GF-D8 (cell line): ENCODE data around the gene SLC16A7.

Experiments
- DNase-seq: peaks from one replicate; lab custom pipeline; 2025; lab: John Stamatoyannopoulos, UW

SLC16A7 gene

DNA sequence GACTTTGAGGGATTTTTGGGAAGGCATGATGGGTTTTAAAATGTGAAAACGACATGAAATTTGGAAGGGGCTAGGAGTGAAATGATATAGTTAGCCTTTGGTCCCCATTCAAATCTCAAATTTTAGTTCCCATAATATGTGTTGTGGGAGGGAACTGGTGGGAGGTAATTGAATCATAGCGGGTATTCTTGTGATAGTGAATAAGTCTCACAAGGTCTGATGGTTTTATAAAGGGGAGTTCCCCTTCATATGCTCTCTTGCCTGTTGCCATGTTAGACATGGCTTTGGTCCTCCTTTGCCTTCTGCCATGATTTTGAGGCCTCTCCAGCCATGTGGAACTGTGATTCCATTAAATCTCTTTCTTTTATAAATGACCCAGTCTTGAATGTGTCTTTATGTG is 72.8 kb downstream of the SLC16A7 start:
- DNase-seq: no peak

DNA sequence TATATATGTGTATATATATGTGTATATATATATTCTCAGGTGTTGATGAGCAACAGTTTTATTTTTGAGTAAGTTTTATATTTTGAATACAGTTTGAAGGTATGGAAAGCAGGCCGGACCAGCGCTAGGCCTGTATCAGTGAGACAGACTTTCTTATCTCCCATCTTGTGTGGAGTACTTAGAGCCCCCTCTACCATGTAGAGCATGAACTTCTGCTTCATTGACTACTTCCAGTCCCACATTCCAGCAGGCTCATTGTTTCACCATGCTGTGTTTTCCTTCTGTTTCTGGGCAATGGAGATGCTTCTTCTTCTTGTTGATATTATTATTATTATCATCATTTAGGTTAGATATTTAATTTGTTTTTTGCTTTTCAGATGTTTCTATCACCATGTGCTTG is 76.4 kb downstream of the SLC16A7 start:
- DNase-seq: no peak

DNA sequence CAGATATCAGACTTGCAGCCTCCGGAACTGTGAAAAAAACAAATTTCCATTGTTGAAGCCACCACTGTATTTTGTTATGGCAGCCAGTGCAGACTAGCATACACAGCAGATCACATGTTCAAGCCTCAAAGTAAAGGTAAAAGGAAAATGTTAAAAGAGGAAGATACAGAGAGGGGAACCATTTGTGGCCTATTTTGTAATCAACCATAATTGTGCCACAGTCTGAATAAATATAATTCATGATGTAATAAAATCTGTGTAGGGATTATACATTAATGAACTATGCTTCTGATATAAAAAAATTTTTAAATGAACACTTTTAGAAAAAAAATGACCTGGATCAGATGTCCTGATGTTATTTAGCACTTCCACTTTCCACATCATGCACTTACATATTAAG is 79.6 kb downstream of the SLC16A7 start:
- DNase-seq: peak; percentile 60

DNA sequence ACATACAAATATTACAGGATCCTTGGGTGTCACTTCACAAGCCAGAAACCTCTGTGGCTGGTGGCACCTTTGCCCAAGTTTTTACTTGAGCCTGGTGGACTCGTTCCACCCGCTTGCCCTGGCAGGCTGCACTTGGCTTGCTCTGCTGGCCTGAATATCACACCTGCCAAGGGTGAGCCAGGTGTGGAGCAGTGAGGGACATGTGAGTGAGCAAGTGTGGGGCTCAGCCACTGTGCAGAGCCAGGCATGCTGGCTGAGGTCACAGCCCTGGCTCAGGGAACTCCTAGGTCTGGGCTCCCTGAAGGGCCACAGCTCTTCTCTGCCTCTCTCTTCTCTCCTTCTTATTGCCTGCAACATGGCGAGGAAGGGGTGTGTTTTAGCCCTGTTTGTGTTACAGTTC is 82.0 kb downstream of the SLC16A7 start:
- DNase-seq: no peak

DNA sequence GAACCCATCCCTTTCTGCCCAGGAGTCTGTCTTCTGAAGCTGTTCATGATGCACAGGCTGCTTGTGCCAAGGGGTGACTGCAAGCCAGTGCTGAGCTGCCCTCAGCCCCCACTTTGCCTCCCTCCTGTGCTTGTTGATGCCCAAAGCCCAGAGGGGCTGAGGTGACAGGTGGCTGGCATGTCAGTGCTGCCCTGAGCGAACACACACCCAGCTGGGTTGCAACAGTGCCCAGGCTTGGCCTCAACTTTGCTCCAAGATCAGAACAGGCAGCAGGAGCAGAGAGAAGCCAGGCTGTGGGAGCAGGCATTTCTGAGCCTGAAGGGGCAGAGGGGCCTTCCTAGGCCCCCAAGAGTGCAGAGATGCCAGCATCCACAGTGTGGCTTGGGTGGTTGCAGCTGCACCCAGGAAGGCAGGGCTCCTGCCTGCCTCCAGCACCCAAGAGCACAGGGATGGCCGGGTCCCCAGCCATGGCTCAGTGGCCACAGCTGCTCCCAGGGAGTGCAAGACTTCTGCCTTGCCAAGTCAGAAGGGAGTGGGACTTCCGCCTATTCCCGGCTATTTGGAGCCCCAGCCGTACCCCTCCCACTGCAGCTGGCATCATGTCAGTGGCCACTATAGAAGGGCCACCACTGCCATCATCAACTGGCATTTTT is 83.1 kb downstream of the SLC16A7 start:
- DNase-seq: no peak

DNA sequence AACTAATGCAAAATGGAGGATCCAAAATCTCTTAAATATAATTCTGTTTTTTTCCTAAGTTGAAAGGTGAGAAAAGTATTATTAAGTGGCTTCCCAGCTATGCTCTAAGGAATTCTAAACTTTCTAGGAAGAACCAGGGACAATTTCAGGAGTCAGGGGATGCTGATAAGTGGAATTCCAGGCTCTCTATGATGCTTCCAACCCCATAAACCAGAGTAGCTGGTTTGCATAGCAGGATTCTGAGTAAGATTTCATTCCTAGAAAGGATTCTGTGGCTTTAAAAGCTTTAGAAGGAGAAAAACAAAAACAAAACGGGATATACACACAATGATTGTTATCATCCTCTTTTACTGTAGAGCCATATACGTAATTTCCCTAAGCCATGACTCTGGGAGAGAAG is 93.9 kb downstream of the SLC16A7 start:
- no peak for DNase-seq

DNA sequence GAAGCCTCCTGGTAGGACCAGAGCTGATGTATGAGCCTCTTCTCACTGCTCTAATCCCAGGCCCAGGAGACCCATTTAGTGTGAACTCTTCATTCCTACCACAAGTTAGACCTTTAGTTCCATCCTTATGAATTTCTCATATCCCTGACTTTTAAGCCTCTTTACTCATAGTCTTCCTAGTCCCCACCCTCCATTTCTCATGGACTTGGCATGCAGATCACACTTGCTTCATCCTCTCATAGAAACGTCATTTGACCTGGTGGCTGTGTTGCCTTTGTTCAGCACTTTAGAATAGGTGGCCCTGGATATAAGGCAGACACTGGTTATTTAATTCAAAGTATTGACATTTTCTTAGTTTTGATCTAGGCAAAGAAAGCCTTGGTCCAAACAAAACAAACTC is 99.5 kb downstream of the SLC16A7 start:
- no peak for DNase-seq

DNA sequence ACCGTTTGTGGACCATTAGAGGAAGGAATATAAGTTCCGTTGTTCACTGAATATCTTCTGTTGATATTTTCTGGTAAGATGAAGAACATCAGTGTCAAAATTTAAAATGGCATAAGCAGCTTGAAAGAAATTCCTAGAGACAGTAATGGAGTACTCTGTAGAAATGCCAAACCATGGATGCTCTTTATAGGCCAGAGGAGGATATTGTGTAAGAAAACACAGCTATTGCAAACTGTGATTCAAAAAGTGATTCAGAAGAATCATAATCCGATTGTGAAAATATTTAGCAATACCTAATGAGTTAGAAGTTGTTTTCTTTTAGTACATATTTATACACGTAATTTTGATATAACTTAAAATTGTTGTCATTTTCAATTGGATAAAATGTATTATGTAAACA is 102.8 kb downstream of the SLC16A7 start:
- DNase-seq: no peak

DNA sequence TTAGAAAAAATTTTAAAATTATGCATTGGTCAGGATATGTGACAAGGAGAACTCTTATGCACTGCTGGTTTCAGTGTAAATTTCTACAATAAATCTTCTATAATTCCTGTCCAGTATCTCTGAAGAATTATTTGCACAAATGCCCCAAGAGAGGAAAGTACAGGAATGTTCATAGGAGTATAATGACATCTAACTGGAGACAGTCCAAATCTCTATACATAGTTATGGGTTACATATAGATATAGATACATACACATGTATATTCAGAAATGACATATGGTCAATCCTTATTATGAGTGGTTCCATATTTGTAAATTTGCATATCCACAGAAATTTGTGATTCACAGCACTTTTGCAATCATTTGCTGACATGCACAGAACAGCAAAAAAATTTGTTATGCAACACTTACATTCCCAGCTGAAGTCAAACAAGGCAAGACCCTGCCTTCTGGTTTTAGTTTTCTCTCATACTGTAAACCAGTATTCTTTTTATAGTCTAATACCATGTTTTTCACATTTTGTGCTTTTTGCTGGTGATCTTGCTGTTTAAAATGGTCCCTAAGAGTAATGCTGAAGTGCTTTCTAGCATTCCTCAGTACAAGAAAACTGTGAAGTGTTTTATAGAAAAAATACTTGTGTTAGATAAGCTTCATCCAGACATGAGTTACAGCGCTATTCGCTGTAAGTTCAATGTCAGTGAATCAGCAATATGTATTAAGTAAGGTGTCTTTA is 103.8 kb downstream of the SLC16A7 start:
- no peak for DNase-seq

DNA sequence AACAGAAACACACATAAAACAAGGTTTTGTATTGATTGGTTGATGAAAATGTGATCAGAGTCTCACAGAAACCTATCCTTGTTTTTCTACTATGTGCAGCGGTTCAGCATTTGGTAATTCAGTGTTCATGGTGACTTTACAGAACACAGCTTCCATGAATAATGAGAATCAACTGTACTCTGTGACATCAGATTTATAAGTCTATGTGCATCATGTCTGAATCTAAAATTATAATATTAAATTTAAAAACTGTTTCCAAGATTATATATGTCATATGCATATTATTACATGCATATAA is 104.3 kb downstream of the SLC16A7 start:
- DNase-seq: no peak

DNA sequence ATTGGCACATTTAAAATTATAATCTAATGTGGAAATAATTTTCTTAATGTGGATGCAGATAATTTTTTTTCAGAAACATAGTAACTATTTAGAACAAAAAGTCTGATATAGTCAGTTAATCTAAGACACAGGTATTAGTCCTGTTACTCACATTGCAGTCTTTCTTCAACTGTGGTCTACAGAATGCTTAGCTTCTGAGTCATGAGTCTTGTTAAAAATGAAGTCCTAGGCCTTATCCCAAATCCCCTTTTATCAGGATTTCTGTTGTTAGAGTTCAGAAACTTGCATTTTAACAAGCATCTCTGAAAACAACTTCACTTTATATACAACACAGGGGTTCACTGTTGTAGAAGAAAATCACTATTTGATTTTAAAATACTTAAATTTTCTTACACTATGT is 112.2 kb downstream of the SLC16A7 start:
- DNase-seq: no peak

DNA sequence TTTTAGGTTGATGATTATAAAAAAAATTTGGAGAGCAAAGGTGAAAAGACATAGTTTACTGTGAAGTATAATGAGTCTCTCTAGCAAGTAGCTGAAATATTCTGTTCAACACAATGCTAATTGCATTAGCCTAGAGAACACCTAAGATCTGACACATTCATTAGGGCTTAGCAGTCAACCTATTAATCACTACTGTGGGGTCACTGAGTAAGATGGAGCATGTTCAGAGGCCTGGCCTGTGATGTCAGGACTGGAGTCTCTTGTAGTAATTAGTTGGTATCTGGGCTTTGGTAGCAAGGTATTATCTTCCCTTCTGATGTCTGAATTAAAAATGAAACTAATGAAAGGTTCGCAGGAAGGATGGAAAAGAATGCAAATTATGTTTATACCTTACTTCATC is 112.7 kb downstream of the SLC16A7 start:
- no peak for DNase-seq

DNA sequence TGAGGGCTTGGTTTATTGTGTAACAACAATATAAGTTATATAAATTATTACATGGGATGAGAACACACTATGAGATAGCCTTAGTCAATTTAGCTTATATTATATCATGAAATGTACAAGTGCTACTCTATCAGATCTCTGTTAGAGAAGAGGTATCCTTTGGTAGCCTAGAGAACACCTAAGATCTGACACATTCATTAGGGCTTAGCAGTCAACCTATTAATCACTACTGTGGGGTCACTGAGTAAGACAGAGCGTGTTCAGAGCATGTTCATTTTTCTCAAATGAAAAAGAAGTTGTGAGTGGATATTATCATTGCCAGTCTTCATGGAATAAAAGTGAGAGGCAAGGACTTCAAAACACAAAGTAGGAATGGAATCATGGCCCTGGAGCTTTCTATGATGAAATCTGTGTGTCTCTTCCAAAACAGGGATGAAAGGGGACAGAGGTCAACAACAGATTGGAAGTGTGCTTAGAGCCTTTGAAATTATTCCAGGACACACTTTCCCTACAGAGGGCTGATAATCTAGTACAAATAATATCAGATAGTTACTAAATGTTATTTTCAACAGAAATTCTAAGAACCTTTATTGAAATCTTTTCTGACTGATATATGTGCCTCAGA is 114.3 kb downstream of the SLC16A7 start:
- no peak for DNase-seq

DNA sequence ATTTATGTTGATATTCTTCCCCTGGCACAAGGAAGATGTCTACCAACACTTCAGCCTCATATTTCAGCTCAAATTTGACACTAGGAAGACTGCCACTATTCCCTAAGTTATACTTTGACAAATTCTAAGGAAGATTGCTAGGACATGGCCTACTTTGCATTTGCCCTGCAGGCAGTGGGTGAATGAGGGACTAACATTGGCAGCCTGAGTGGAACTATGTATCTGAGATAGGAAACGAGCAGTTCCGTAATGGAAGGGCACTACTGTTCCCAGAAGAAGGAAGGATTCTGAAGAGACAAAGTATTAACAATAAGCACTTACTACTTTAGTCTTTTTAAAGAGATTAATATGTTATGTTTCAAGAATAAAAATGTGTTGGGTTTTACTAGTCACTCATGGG is 115.1 kb downstream of the SLC16A7 start:
- DNase-seq: no peak

DNA sequence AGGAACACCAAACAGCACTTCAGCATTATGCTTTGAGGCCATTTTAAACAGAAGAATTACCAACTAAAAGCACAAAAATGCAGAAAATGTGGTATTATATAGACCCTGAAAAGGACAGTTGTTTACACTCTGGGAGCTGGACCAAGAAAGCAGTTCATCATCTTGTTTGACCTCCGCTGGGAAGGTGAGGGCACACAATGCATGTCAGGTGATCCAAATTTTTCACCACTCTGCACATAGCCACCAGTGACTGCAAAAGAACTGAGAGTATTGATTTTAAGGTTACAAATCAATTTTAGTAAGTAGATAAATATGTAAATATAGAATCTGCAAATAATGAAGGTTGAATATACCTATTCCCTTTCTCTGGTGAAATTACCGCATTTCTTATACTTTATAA is 119.6 kb downstream of the SLC16A7 start:
- DNase-seq: no peak

DNA sequence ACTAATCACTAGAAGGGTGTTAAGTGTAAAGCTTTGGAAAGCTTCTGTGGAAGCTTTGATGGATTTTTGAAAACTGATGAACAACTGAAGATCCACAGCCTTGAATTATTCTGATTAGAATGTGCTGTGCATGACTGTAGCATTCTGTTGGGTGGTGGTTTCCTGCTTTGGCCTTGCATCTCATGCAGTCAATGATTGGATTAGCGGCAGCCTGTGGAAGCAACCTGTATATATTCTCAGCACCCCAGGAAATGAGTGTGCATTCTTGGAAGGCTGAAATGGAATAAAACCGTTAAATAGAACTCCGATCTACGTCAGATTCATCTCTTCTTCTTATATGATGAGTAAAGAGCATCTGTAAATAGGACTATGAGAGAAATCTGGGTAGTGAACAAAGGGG is 120.2 kb downstream of the SLC16A7 start:
- DNase-seq: no peak

DNA sequence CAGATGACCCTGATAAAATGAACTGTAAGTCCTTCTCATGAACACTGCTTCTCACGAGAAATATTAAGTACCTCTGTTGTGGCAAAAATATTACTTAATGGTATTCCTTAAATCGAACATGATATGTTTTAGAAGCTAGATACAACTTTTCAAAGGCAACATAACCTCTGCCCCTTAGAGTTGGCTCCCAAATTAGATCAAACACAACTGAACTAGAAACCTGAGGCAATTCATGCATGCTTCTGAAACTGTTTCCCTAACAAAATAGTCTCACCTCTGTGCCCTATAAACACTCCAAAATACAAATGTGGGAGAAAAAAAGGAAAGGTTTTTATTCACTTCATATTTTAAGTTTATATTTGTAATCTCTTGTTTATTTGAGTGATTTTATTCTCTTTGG is 121.6 kb downstream of the SLC16A7 start:
- no peak for DNase-seq

DNA sequence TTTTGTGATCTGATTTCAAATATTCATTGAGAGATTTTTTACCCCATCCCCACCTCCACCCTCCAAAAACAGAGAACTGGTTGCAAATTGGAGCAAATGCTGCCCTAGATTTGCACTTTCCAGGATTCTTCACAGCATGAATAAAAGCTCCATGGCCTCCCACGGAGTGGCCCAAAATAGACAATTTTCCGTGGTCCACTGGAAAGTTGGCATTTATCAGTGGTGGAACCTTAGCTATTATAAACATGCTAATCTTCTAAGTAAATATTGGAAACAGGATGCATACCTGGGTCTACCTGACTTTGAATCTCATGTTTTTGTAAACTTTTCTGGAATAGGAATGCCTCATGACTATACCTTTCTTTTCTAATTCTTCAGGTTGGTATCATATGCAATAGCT is 123.9 kb downstream of the SLC16A7 start:
- DNase-seq: no peak

DNA sequence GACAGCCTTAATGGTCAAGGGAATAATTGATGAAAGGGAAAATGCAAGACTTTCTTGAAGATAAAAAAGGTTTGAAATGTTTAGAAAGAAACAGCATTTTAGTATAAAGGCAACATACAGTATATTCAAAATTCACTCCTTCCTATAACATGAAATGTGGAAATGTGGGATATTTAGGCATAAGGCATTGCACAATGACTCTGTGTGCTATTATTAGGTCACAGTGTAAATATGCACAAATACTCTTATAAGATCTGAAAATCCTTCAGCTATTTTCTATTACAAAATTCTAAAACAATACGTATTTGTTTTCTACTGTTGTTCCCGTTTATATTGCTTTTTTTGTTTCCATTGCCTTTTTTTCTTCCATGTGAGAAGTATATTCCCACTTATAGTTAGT is 127.7 kb downstream of the SLC16A7 start:
- no peak for DNase-seq

DNA sequence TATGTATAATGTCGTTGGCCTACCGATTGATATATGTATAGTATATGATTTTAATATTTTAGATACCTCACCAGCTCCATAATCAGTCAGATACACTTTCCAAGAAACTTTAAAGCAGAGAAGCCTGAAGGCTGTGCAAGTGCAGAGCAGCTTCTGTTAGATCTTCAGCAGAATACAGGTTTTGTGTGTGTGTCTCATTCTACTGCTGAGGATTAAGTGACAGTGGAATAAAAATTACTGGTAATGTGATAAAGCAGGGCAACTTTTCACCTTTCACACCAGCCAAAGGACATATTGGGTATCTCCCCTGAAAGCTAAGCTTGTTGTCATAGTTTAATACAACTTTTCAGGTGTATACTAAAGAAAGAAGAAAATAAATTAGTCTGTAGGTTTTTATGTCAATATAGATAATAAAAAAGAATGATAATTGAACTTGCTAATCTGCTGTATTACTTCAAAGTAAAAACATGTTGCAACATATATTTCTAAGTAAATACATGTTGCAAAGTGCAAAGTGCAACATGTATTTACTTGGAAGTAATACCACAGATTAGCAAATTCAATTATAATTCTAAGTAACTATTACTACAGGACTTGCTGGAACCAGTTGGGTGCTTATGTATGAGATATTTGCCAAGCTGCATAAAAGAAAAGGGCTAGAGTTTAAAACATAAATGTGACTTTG is 128.3 kb downstream of the SLC16A7 start:
- no peak for DNase-seq

DNA sequence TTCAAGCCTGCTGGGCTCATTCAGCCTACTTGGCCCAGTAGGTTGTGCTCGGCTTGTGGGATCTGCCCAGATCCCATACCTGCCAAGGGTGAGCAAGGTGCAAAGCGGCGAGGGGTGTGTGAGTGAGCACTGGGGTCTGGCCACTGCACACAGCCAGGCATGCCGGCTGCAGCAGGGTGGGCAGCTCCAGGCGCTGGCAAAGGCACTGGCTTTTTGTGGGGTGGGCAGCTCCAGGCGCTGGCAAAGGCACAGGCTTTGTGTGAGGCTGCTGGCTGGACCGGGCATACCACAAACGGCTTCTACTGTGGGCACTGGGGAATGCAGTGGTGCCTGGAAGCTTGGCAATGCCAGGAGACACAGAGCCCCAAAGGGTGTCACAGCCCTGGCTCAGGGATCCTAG is 137.4 kb downstream of the SLC16A7 start:
- DNase-seq: no peak

DNA sequence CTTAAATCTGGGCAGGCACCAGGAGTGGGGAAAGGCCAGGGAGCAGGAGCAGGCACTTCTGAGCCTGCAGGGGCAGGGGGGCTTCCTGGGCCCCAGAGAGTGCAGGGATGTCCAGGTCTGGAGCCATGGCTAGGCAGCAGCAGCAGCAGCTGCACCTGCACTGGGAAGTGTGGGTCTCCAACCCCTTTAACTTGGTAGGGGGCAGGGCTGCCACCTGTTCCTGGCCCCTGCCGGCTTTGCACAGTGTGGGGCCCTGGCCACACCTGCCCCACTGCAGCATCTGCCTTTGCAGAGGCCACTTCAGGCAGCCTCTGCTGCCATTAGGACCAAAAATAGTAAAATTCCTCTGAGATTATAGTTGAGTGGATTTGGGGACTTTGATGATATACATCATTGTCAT is 138.5 kb downstream of the SLC16A7 start:
- no peak for DNase-seq

DNA sequence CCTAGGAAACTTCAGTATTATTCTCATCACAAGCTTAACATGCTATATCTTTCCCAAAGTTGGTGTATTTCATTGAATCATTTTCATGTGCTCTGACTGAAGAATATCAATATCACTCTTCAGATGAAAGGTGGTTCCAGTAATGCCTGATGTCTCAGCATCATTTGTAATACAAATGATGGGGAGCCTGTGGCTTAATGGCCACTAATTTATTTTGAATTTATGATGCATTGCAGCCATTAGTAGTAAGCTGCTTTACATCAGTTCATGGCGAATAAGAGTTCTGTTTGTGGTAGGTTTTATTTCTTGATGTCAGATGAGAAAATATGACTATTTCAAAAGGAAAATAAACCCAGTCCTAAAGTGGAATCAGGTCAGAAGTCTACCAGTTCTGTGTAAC is 139.4 kb downstream of the SLC16A7 start:
- no peak for DNase-seq
